ENCODE data around the gene C1orf146. TPM values are rescaled to one million over a fixed set of nuclear protein-coding genes. Genes with fewer than 3 reads are reported as not detected.

C1orf146 gene
- total RNA-seq, 6 experiments from 2014 or later = not detected

DNA sequence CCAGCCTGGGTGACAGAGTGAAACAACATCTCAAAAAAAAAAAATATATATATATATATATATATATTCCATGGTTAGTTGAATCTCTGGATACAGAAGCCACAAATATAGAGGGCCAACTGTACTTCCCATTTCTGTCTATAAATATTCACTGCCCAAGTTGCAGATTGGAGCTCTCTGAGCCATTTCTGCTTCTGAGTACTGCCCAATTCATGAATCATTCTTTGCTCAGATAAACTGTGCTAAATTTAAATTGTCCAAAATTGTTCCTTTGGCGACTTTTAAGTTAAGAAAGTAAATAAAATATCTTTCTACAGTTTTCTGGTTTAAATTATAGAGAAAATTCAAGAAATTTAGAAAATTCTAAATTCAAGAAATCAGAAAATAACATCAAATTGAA, 23.2 kb upstream of the C1orf146 start:
- H3K4me3 ChIP-seq = no peak overlapping the region
- TF ChIP-seq, protein P1, sequence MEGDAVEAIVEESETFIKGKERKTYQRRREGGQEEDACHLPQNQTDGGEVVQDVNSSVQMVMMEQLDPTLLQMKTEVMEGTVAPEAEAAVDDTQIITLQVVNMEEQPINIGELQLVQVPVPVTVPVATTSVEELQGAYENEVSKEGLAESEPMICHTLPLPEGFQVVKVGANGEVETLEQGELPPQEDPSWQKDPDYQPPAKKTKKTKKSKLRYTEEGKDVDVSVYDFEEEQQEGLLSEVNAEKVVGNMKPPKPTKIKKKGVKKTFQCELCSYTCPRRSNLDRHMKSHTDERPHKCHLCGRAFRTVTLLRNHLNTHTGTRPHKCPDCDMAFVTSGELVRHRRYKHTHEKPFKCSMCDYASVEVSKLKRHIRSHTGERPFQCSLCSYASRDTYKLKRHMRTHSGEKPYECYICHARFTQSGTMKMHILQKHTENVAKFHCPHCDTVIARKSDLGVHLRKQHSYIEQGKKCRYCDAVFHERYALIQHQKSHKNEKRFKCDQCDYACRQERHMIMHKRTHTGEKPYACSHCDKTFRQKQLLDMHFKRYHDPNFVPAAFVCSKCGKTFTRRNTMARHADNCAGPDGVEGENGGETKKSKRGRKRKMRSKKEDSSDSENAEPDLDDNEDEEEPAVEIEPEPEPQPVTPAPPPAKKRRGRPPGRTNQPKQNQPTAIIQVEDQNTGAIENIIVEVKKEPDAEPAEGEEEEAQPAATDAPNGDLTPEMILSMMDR (IDR thresholded peaks at IDR 0.05) = no peak
- TF ChIP-seq POLR2A (IDR thresholded peaks at IDR 0.05) = no peak
- H3K36me3 ChIP-seq = no peaks in the 10 kb centered on the region
- no peaks in the 10 kb centered on the region for H3K4me1 ChIP-seq
- H3K9me3 ChIP-seq = no peaks in the 10 kb centered on the region
- WGBS (ENCODE audit: insufficient coverage, low coverage, low lambda C conversion rate, missing lambda C conversion rate) = 35% methylated on average over 1 of the region's 1 CpG
- H3K27me3 ChIP-seq = no peaks in the 10 kb centered on the region
- DNase-seq (no peak), ATAC-seq (no peak)
- intact Hi-C loops (cut with DNase I) = no loop called here
- no peak overlapping the region for H3K27ac ChIP-seq

DNA sequence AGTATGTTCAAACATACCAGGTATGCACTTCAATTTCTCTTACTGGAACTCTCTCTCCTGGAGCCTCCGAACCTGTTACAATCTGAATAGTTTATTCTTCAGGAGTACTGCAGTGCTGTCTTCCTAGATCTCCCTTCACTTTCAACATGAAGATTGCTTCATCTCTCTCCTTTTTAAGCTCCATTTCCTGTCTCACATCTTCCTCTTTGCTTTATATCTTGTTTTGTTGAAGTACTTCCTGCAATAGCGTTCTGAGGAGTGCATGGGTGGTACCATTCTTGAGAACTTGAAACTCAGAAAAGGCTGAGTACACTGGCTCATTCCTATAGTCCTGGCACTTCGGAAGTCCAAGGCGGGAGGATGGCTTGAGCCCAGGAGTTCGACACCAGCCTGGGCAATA, 15.7 kb upstream of the C1orf146 start:
- Histone ChIP-seq H3K27ac (no peak overlapping the region), H3K9me3 (no peaks in the 10 kb centered on the region), H3K4me1 (no peaks in the 10 kb centered on the region), H3K36me3 (no peaks in the 10 kb centered on the region), H3K4me3 (no peak overlapping the region), H3K27me3 (no peaks in the 10 kb centered on the region)
- intact Hi-C loops (cut with DNase I) = no loop called here
- TF ChIP-seq POLR2A (IDR thresholded peaks at IDR 0.05) = no peak
- TF ChIP-seq, protein P1 (IDR thresholded peaks at IDR 0.05) = no peak
- ATAC-seq (no peak), DNase-seq (no peak)
- WGBS (ENCODE audit: insufficient coverage, low coverage, low lambda C conversion rate, missing lambda C conversion rate) = 68% methylated on average over 5 of the region's 5 CpGs

DNA sequence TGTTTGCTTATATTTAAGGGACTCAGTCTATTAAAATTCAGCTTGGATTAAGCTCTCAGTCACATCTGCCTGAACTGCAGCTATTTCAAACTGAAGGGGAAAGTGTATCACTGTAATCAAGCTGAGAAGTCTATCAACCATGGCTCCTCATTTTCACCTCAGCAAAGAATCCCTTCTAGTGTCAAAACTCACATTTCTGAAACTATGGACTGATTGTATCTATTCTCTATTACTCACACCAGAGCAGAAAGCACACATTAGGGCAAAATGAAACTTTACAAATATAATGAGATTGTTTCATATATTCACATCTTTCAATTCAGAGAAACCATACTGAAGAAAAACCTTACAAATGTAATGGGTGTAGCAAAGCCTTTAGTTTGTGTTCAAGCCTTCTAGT, 14.6 kb upstream of the C1orf146 start:
- ATAC-seq (no peak), DNase-seq (no peak)
- intact Hi-C loops (cut with DNase I) = no loop called here
- TF ChIP-seq, protein P1 (IDR thresholded peaks at IDR 0.05) = no peak
- TF ChIP-seq POLR2A (IDR thresholded peaks at IDR 0.05) = no peak
- H3K4me3 ChIP-seq = no peak overlapping the region
- H3K27ac ChIP-seq = no peak overlapping the region
- H3K36me3 ChIP-seq = no peaks in the 10 kb centered on the region
- no peaks in the 10 kb centered on the region for H3K4me1 ChIP-seq
- no peaks in the 10 kb centered on the region for H3K9me3 ChIP-seq
- H3K27me3 ChIP-seq = no peaks in the 10 kb centered on the region

DNA sequence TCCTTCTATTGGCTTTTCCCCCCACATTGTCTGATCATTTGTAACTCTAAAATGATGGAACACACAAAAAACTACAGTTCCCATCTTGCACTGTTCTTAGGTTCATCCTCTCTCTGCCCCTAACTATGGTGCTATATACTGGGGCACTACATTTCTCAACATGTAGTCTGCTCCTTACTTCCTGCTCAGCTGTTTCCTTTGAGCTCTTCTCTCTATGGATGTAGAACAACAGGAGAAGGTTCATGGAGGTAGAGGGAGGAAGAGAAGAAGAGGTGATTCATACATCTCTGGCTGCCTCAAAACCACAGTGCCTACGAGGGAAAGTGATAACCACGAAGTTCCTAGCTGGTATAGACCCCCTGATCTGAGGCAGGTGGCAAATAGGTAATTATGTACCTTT, 7.0 kb upstream of the C1orf146 start:
- no peaks in the 10 kb centered on the region for H3K9me3 ChIP-seq
- H3K27ac ChIP-seq = no peak overlapping the region
- no peaks in the 10 kb centered on the region for H3K4me1 ChIP-seq
- TF ChIP-seq, protein P1 (IDR thresholded peaks at IDR 0.05) = no peak
- no peak for TF ChIP-seq POLR2A (IDR thresholded peaks at IDR 0.05)
- DNase-seq (no peak), ATAC-seq (no peak)
- H3K36me3 ChIP-seq = no peaks in the 10 kb centered on the region
- H3K27me3 ChIP-seq = no peaks in the 10 kb centered on the region
- intact Hi-C loops (cut with DNase I) = no loop called here
- WGBS (ENCODE audit: insufficient coverage, low coverage, low lambda C conversion rate, missing lambda C conversion rate) = 50% methylated on average over 2 of the region's 2 CpGs
- no peak overlapping the region for H3K4me3 ChIP-seq

DNA sequence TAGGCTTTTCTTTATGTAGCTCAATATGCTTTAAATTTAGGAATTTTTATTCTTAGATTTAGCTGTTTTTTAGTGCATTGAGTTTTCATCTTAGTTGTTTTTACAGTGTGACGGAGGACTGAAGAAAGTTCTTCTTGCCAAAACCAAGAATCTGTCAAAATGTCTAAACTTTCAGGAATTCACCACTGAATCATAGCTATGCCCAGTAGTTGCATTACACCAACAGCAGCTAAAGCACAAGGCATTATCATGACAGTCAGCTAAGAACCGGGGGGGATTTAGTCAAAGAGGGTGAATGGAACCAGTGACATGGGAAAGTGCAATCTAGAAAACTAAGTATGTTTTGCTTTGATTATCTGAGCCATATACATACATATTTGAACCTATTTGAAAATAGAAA, 6.5 kb upstream of the C1orf146 start:
- H3K4me3 ChIP-seq = no peak overlapping the region
- H3K27me3 ChIP-seq = no peaks in the 10 kb centered on the region
- H3K4me1 ChIP-seq = no peaks in the 10 kb centered on the region
- DNase-seq (no peak), ATAC-seq (no peak)
- TF ChIP-seq, protein P1 (IDR thresholded peaks at IDR 0.05) = no peak
- TF ChIP-seq POLR2A (IDR thresholded peaks at IDR 0.05) = no peak
- intact Hi-C loops (cut with DNase I) = no loop called here
- 78% methylated on average over 2 of the region's 2 CpGs for WGBS (ENCODE audit: insufficient coverage, low coverage, low lambda C conversion rate, missing lambda C conversion rate)
- no peak overlapping the region for H3K27ac ChIP-seq
- H3K36me3 ChIP-seq = no peaks in the 10 kb centered on the region
- H3K9me3 ChIP-seq = no peaks in the 10 kb centered on the region
